Stimulated activated CD4-positive, alpha-beta T cell treated with anti-CD3 and anti-CD28 coated beads, TNF-alpha, amount 100 ng/mL, for 4 hours (primary cell): ENCODE data around the gene SEMA5A.
"Not testable (repeated sequence)": the region's sequence is repeated elsewhere in the genome, so short reads cannot be mapped to it uniquely, and the experiment has no call there.

Source experiments
- DNase-seq, 3 experiments: peaks; one replicate each; pipeline ENCODE4 v3.0.0-alpha.2; 2020; ENCODE audit warnings: low read depth in 3 of 3

SEMA5A gene

GRCh38 chr5:9440517-9440916 lies 105.4 kb downstream of the SEMA5A start:
- DNase-seq = no peak

GRCh38 chr5:9439531-9440292 lies 106.2 kb downstream of the SEMA5A start:
- DNase-seq = no peak

GRCh38 chr5:9438596-9439354 lies 107.1 kb downstream of the SEMA5A start:
- DNase-seq = no peak

GRCh38 chr5:9437741-9438240 lies 108.1 kb downstream of the SEMA5A start:
- DNase-seq = no peak

- DNase-seq = no peak
These were observed 114.2 kb downstream of the SEMA5A start for GRCh38 chr5:9431496-9432258.

- no peak for DNase-seq
These were observed 114.8 kb downstream of the SEMA5A start for GRCh38 chr5:9431151-9431495.

GRCh38 chr5:9430306-9430705 lies 115.6 kb downstream of the SEMA5A start:
- no peak for DNase-seq

GRCh38 chr5:9429691-9430215 lies 116.1 kb downstream of the SEMA5A start:
- DNase-seq = no peak

GRCh38 chr5:9428272-9428671 lies 117.6 kb downstream of the SEMA5A start:
- DNase-seq = no peak

- DNase-seq = no peak
These were observed 120.2 kb downstream of the SEMA5A start for GRCh38 chr5:9425710-9426109.

- no peak for DNase-seq
These were observed 122.3 kb downstream of the SEMA5A start for GRCh38 chr5:9423571-9423970.

- no peak for DNase-seq
These were observed 124.0 kb downstream of the SEMA5A start for GRCh38 chr5:9421884-9422283.

- DNase-seq = no peak
These were observed 126.1 kb downstream of the SEMA5A start for GRCh38 chr5:9419794-9420193.

GRCh38 chr5:9415566-9415965 lies 130.3 kb downstream of the SEMA5A start:
- no peak for DNase-seq

GRCh38 chr5:9415091-9415490 lies 130.8 kb downstream of the SEMA5A start:
- no peak for DNase-seq

- DNase-seq = no peak
These were observed 134.7 kb downstream of the SEMA5A start for GRCh38 chr5:9411142-9411541.

- no peak for DNase-seq
These were observed 136.4 kb downstream of the SEMA5A start for GRCh38 chr5:9409413-9409960.

- no peak for DNase-seq
These were observed 136.9 kb downstream of the SEMA5A start for GRCh38 chr5:9408964-9409363.

GRCh38 chr5:9405196-9405754 lies 140.6 kb downstream of the SEMA5A start:
- no peak for DNase-seq

GRCh38 chr5:9401786-9402472 lies 143.9 kb downstream of the SEMA5A start:
- no peak for DNase-seq

GRCh38 chr5:9399783-9400182 lies 146.1 kb downstream of the SEMA5A start:
- not testable (repeated sequence) for DNase-seq
